ENCODE results near the gene PCGF3.
"Not testable (repeated sequence)": the region's sequence is repeated elsewhere in the genome, so short reads cannot be mapped to it uniquely, and the experiment has no call there.

Gene PCGF3

DNA sequence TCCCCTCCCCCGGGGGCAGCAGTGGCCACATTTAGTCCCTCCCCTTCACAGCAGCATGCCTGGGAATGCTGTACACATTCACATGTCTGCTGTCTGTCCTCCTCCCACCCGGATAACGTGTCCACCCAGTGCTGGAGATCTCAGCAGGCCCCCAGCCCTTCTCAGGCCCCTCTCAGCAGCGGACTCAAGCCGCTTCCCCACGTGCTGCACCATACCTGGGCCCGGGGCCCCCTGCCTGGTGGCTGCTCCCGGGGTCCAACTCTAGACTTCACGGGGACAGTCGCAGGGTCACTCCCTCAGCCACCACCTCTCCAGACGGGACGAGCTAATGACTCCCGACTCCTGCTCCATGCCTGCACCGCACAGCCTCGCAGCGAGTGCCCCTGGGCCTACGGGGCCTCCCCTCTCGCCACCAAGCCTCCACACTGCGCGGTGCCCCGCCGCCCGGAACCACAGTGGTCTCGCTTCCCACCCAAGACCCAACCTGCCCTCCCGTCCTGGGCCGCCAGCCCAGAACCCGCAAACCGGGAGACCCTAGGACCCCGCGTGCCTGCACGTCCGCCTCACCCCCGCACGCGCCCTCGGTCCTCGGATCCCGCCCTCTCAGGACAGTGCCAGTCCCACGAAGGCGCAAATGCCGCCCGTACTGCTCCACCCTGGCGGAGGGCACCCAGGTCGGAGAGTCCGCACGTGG lies 1.3 kb upstream of the PCGF3 start:
- no peak for DNase-seq

DNA sequence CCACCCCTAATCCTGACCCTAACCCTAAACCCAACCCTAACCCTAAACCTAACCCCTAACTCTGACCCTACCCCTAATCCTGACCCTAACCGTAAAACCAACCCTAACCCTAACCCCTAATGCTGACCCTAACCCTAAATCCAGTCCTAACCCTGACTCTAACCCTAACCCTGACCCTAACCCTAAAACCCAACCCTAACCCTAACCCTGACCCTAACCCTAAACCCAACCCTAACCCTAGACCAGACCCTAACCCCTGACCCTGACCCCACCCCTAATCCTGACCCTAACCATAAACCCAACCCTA lies 708 bp upstream of the PCGF3 start:
- DNase-seq = no peak

DNA sequence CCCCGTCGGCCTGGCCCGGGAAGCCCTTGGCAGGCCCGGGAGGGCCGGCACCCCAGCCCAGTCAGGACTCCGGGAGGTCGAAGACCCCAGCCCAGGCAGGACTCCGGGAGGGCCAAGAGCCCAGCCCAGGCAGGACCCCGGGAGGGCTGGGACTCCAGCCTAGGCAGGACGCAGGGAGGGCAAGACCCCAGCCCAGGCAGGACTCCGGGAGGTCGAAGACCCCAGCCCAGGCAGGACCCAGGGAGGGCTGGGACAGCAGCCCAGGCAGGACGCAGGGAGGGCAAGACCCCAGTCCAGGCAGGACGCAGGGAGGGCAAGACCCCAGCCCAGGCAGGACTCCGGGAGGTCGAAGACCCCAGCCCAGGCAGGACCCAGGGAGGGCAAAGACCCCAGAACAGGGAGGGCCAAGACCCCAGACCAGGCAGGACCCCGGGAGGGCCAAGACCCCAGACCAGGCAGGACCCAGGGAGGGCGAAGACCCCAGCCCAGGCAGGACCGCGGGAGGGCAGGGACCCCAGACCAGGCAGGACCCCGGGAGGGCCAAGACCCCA lies 526 bp downstream of the PCGF3 start:
- DNase-seq = not testable (repeated sequence)

DNA sequence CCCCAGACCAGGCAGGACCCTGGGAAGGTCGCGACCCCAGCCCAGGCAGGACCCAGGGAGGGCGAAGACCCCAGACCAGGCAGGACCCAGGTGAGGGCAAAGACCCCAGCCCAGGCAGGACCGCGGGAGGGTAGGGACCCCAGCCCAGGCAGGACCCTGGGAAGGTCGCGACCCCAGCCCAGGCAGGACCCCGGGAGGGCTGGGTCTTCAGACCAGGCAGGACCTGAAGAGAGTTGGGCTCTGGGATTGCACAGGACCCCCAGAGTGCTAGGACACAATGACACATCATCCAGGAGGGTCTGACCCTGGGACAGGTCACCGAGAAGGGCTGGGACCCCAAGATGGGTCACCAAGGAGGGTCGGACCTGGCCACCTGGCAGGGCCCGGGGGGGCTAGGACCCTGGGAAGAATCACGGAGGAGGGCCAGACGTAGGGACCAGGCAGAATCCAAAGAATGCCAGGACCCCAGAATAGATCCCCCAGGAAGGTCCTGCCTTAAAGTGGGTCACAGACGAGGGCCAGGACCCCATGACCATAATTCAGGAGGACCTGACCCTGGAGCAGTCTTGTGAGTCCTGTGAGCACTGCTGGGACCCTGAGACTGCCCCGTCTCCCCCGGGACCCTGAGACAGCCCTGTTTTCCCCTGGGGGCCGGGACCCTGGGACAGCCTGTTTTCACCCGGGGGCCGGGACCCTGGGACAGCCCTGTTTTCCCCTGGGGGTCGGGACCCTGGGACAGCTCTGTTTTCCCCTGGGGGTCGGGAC lies 1.4 kb downstream of the PCGF3 start:
- DNase-seq = no peak

DNA sequence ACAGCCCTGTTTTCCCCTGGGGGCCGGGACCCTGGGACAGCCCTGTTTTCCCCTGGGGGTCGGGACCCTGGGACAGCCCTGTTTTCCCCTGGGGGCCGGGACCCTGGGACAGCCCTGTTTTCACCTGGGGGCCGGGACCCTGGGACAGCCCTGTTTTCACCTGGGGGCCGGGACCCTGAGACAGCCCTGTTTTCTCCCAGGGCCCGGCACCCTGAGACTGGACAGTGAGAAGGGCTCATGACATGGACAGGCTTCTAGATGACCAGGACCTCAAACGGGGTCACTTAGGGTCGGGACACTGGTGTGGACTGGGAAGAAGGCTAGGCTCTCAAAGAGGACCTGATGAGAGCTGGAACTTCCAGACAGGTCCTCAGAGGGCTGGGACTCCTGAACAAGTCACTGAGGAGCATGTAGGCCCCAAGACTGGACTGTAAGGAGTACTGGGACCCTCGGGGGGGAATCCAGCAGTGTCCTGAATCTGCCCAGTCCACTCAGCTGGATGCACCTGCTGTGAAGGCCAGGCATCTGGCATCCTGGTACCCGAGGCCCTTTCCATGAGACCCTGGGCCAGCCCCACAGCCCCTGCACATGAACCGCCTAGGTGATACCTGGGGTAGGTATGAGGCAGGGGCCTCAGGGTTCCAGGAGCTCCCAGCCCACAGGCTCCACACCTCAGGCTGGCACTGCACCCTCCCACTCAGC lies 2.4 kb downstream of the PCGF3 start:
- DNase-seq = no peak

DNA sequence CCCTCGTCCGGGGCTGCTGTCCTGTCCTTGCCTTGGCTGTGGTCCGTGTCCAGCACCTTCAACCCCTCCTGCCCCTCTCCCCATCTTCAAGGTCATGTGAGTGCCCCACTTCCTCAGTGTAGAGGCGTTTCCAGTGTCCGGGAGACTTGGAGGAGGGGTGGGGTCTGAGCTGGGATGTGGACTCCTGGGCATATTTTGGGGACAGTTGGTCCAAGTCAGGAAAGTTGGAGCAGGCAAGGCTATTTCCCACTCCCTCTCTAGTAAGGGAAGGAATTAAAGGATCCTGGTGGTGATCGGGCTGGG lies 3.0 kb downstream of the PCGF3 start:
- no peak for DNase-seq

DNA sequence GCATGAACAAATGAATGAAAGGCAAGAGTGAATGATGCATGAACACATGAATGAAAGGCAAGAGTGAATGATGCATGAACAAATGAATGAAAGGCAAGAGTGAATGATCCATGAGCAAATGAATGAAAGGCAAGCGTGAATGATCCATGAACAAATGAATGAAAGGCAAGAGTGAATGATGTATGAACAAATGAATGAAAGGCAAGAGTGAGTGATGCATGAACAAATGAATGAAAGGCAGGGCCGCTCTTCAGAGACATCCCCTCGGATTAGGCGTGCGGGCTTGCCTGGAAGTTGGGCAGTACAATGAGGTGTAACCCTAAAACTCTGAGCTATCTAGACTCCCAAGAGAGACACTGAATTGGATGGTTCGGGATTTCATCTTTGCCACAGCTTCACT lies 3.7 kb downstream of the PCGF3 start:
- DNase-seq = no peak

DNA sequence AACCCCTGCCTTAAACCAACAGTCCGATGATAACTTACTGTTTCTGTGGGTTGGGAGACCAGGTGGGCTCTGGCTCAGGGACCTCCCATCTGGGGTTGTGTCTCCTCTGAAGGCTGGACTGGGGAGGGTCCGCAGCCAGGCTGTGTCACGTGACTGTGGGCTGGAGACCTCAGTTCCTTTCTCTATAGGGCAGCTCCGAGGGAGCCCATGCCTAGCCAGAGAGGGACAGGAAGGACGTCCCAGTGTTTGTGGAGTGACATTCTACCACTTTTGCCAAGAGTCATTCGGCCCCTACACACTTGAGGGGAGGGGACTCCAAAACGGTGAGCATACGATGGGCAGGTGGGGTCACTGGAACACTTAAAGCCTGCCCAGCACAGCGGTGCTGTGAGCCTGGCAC lies 4.5 kb downstream of the PCGF3 start:
- DNase-seq = no peak

DNA sequence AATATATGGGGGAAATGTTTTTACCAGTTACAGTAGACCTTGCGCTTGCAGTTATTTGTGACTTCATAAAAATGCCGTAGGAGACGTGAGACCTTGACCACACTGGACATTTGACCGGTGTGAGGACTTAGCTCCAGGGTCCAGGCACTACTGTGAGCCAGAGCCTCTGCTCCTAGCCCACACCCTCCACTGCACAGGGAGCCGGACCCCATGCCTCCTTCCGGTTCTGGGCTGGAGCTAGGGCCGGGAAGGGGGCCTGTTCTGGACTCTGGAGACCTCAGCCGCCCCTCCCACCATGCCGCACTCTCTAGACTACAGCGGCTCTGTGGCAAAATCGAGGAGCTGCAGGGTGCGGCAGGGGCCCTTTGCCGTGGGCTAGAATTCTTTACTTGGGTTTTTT lies 5.3 kb downstream of the PCGF3 start:
- no peak for DNase-seq

DNA sequence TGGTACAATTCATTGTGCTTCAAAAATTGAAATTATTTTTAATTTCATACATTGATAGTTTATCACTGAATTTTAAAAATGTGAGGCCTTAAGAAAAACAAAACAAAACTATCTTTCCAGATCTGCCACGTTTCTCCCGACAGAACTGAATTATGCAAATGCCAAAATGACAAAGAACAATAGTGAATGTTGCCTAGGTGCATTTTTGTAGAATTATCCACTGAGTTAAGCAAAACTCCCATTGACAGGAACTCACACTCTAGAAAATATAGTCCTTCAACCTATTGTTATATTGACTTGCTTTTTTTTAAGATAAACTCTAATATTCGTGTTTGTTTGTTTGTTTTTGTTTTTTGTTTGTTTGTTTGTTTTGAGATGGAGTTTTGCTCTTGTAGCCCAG lies 6.5 kb downstream of the PCGF3 start:
- DNase-seq = no peak

DNA sequence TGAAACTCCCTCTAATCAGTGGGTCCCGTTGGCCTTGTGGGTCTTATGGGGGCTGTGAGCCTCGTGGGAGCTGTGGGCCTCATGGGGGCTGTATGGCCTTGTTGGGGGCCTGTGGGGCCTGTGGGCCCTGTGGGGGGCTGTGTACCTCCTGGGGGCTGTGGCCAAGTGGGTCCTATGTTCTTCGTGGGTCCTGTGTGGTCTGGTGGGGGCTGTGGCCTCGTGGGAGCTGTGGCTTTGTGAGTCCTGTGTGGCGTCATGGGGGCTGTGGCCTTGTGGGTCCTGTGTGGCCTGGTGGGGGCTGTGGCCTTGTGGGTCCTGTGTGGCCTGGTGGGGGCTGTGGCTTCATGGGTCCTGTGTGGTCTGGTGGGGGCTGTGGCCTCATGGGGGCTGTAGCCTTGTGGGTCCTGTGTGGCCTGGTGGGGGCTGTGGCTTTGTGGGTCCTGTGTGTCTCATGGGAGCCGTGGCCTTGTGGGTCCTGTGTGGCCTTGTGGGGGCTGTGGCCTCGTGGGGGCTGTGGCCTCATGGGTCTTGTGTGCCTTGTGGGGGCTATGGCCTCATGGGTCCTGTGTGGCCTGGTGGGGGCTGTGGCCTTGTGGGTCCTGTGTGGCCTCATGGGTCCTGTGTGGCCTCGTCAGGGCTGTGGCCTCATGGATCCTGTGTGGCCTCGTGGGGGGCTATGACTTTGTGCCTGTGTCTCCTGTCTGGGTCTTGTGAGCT lies 7.4 kb downstream of the PCGF3 start:
- no peak for DNase-seq

DNA sequence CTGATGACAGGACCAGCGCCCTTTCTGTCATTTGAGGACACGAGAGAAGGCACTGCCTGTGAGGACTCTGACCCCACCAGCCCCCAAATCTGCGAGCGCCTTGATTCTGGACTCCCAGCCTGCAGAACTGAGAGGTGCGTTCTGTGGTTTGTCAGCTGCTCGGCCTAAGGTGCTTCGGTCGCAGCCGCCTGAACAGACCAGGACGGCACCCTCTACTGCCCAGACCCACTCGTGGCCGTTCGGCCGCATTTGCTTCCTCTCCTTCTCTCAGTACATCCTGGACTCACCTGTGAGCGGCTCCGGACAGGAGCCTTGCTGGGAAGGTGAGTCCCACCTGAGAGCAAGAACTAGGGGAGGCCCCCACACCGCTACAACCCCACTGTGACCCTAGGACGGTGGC lies 8.5 kb downstream of the PCGF3 start:
- no peak for DNase-seq

DNA sequence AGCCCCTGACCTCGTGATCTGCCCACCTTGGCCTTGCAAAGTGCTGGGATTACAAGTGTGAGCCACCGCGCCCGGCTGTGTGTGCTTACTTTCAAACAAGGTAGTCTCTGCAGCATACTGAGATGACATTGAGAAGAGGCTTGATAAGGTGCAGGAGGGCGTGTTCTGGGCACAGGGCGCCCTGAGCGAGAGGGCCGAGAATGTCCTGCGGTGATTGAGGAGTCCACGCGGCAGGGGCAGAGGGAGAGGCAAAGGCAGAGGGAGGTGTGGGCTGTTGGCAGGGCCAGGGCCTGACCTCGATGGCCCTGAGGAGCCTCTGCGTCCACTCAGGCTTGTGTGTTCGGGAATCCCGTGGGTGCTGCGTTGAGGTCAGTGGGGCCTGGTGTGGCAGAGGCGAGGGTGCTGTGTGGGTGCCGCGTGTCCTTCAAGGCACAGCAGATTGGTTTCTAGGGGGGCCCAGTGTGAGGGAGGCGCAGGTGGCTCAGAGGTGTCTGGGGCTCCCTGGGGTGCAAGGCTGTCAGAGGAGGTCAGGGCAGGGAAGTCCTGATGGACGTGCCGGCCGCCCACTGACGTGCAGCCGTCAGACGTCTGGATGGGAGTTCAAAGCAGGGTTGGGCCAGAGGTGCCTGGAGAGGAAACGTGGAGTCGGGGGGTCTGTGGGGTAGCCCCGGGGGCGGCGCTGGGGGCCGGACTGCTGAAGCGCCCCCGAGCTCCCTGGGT lies 12.1 kb downstream of the PCGF3 start:
- DNase-seq = no peak

DNA sequence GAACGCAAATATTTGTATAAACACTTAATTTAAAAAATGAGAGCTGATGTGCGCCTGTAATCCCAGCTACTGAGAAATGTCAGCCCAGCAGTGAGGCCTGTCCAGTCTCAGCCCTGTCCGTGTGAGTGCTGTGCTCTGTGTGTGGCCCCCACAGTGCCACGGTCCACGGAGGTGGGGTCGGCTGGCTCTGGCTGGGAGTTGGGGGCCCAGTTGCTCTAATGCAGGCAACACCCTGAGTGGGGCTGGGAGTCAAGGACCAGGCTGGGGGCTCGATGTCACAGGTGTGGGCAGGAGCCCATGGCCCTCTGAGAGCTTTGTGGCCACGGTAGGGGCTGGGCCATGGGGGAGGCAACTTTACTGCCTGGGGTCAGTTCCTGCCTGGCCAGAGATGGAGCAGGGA lies 12.8 kb downstream of the PCGF3 start:
- DNase-seq = no peak

DNA sequence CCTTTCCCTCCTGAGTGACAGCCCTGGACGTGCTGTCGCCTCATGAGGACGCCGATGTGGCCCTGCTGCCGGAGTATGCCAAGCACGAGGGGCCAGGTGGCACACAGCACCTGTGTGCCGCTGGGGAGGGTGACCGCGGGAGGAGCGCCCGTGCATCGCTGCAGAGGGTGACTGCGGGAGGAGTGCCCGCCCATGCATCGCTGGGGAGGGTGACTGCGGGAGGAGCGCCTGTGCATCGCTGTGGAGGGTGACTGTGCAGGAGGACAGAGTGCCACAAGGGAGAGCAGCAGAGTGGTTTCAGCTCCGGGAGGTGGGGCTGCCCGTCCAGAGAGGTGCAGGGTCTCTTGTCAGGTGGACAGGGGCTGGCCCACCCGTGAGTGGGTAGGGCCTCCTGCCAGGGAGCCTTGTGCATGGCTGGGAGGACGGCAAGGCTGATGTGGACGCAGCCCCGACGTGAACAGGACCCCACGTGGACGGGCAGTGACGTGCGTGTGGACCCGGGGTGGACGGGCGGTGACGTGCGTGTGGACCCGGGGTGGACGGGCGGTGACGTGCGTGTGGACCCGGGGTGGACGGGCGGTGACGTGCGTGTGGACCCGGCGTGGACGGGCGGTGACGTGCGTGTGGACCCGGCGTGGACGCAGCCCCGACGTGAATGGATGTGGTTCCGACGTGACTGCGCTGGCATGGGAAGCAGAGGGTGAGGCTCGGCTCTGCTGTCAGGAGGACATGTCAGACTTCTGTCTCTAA lies 14.7 kb downstream of the PCGF3 start:
- DNase-seq = no peak

DNA sequence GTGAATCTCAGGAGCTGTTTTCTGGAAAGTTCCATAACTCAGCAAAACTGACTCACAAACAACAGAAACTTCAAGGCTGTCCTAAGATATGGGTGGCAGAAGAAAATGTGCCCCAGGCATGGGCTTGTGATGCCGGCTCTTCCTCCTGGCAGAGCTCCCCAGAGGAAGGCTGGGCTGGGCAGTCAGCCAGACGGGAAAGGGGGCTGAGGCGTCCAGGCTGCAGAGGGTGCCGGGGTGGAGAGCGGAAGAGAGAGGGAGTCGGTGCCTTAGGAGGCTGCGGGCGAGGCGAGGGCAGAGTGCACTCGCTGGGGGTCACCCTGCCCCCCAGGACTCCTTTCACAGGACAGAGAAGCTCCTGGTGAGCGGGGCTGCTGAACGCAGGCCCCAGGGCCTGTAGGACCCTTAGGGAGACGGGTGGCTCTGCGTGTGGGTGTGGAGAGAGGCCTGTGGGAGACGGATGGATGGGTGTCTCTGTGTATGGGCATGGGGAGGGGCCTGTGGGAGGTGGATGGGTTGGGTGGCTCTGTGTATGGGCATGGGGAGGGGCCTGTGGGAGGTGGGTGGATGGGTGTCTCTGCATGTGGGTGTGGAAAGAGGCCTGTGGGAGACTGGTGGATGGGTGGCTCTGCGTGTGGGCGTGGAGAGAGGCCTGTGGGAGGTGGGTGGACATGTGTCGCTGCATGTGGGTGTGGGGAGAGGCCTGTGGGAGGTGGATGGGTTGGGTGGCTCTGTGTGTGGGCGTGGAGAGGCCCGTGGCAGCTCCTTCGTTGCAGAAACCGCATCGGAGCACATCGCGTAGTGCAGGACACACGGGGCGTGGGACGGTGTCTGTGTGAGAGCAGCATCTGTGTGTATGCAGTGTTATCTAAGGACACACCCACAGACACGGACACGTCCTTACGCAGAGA lies 15.9 kb downstream of the PCGF3 start:
- DNase-seq = no peak

DNA sequence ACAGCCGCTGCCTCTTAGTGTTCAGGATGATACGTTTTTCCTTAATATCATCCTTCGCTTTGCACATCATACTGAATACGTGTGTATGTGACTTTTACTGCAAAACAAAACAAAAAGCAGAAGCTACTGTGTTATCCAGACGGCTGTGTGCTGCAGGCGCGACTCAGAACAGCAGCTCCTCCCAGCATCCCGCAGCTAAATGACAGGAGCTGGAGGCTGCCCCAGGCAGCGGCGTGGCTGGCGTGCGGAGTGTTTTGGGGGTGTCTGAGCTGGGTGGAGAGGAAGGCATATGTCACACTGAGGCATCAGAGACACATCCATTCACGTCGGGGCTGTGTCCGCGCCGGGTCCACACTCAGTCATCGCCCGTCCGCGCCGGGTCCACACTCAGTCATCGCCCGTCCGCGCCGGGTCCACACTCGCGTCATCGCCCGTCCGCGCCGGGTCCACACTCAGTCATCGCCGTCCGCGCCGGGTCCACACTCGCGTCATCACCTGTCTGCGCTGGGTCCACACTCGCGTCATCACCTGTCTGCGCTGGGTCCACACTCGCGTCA lies 16.6 kb downstream of the PCGF3 start:
- DNase-seq = no peak

DNA sequence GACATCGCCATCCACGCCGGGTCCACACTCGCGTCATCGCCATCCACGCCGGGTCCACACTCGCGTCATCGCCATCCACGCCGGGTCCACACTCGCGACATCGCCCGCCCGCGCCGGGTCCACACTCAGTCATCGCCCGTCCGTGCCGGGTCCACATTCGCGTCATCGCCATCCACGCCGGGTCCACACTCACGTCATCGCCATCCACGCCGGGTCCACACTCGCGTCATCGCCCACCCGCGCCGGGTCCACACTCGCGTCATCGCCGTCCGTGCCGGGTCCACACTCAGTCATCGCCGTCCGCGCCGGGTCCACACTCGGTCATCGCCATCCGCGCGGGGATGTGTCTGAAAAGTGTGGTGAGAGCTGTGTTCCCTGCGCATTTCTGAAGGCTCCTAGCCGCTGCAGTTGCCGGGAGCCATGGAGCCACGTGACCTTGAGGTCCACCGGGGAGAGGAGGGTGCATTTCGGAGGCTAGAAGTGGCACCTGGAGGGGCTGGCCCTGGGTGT lies 17.3 kb downstream of the PCGF3 start:
- no peak for DNase-seq

DNA sequence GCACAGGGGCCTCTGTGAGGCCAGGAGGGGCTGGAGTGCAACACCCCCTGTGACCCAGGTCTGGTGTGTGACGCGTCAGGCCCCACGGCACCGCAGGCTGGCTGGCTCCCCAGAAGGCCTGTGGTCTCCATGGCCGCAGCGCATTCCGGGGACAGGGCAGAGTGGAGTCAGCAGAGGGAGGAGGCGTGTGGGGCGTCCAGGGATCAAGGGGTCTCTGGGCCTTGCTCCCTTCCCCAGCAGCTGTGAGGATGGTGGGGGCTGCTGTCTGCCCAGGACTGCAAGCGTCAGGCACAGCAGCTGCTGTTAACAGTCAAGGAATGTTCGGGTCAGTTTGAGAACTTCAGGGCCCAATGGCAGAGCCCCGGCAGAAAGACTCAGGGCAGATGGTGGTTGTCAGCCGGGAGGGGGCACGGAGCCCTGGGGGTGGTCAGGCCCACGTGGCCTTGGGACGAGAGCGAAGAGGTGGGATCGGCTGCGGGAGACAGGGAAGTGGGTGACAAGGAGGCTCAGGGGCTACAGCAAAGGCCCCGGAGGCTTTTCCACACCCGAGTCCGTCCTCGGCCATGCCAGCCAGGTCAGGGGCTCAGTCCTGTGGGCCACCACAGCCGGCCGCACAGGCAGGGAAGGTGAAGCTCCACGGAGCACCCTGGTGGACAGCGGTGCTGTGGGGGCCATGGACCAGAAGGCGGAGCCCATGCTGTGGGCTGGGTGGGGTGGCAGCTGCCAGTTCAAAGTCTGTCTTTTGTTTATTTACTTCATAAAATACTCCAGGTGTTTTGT lies 18.3 kb downstream of the PCGF3 start:
- DNase-seq = no peak
